ACHN (cell line): ENCODE measurements around the gene MEOX2.

Source experiments
- DNase-seq: peaks from one replicate; pipeline ENCODE4 v3.0.0-alpha.2; 2015
- in situ Hi-C: cut with HindIII; loops from 2 replicates; pipeline ENCODE4 v1.10.0; 2017; ENCODE audit warnings: low sequenced_read_pairs, low pct_ligation_motif_present, low pct_unique_long_range_greater_than_20kb

The MEOX2 gene

DNA sequence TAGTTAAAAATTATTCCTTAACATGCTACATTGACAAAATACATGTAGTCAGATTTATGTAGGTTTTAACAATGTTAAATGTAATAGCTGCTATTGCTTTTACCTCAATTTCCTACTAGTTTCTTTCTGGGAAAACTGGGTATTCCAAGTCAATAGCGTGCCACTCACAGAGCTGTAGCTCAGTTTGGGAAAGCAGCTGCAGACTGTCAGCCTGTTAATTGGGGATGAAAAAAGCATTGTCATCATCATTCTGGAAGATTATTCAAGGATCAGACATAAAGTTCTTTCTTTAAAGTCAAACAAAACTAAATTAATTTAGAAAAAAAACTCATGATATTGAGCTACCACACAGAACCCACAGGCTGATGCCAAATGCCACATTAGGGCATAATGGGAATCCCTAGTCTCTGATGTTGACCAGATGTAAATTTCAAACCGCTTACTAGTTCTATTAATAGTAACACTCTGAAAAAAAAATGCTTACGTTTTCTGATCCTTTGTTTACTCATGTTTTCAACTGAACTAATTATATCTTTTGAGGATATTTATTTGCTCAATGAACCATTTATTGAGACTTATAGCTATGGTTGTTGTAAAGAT is 105.0 kb downstream of the MEOX2 start:
- in situ Hi-C loops, result no loop called here

DNA sequence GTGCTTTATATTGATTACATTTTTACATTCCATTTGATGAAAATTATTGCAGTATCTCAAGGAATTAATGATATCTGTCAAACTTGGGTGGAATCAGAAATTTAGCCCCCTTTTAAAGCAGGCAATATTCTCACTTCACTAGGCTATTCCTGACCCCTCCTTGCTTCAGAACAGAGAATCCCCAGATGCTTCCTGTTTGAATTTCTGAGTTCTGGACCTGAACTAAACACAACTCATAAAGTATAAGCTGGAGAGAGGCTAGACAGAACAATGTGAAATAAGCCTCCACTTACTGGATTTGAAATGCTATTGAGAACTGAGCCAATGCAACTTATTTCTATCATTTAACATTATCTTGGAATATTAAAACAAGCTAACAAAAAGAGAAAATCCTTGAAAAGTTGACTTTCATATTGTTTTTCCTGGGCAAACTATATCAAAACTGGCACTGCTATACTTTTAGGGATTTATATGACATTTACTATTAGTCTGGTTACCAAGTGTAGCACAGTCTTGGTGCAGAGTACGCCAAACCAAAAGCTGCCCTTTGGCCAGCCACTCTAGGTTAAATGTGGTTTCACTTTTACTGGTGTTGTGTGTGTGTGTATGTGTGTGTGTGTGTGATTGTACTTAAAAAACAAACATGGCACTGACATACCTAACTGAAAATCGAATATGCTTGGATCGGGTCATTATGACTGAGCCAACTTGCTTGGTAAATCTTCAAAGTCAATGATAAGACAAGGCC is 105.7 kb downstream of the MEOX2 start:
- DNase-seq, result no peak
- in situ Hi-C loops, result no loop called here

More for the DNA sequence above, 105.0 kb downstream of the MEOX2 start:
- DNase-seq, result no peak

DNA sequence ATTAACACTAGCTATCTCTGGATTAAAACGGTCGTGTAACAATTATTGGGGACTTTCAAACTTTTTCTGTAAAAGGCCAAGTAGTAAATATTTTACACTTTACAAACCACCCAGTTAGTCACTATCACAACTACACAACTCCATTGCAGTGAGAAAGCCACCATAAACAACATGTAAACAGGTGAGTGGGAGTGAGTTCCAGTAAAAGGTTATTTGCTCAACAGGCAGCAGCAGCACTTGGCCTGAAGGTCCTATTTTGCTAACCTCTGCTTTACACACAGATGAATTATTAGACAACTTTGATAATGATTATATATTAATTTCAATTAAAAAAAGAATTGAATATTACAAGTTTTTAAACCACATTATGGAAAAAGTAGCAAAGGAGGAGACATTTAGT is 108.9 kb downstream of the MEOX2 start:
- no peak for DNase-seq
- in situ Hi-C loops, result no loop called here

DNA sequence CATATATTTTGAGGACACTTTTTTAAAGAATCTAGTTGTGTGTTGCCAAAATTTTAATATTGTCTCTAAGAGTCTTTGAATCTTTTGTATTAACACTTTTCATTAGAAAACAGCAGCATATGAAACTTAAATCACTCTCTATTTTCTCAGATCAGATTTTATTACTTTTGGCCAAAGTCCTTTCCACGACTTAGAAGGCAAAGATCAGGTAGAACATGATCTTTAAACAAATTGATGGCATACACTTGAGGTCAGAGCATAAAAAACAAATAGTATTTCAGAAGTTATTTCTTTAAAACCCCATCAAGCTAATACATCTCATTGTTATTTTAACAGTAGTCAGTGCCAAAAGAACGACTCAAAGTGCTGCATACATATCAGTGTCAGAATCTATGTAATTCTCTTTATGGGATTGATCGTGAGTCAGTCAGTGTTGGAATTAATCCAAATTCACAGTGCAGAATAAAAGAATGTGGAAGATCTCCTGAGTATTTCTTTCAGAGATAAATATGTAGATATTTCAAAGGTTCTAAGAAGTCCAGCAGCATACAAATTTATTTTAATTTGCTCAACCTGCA is 115.1 kb downstream of the MEOX2 start:
- in situ Hi-C loops, result no loop called here
- DNase-seq, result no peak

DNA sequence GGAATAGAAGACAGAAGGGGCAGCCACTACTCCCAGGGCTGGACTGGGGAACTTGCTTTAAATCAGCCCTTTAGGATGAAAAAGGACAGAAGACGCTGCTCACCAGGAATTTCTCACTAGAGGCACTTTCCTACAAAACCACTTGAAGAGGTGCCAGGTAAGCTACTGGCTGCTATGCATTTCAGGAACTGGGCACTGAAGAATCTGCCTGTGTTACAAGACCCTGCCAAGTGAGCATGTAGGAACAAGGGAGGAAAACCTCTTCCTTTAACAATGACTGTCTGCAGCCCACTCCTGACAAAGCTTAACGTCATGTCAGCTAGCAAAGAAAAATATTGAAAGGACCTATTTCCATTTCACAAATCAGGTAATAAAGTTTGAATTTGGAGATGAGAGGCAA is 118.8 kb downstream of the MEOX2 start:
- in situ Hi-C loops, result no loop called here
- DNase-seq, result no peak

DNA sequence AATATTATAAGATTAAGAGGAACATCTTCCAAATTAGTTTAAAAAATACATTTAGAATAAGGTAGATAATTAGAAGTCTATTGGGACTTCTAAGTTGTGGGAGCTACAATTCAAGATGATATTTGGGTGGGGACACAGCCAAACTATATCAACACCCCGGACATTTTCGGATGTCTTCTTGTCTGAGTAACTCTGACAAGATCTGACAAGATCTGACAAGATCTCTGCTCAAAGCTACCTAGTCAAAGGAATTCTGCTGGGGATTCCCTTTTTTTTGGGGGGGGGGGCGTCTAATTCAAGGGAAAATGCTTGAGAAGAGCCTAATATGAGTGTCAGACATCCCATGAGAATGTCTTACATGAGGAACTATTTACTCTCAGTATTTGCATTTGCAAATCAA is 119.4 kb downstream of the MEOX2 start:
- no peak for DNase-seq
- in situ Hi-C loops, result no loop called here

DNA sequence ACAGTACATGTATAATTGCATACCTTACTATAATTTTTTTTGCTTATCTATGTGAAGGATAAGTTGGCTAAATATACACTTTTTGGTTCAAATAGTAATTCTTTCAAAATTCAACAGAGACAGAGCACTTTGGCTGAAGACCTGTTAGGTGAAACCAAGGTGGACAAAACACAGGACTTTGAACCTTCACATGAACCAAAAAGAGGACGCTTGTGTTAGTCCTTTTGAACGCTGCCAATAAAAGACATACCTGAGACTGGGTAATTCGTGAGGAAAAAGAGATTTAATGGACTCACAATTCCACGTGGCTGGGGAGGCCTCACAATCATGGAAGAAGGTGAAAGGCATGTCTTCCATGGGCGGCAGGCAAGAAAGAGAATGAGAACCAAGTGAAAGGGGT is 120.0 kb downstream of the MEOX2 start:
- no peak for DNase-seq
- in situ Hi-C loops, result no loop called here

DNA sequence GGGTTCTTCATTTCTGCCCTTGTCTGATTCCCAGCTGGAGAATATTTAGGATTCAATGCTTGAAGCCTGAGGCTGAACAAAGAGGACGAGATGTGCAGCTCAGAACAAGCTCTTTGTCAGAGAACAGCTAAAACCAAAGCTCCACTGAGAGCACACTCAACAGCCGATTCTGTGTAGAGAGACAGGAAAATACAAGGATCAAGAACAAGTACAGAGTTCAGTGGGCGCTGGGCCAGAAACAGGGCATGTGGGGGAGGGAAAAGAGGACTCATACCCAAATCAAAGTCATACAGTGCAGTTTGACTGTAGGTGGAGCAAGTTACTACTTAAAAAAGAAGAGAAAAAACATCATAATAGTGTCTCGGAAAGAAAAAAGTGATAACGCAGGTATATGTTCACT is 124.6 kb downstream of the MEOX2 start, which contains the start of gene AGMO:
AGMO (minus strand) TSS at position 181 of the 400 bp plus-strand sequence.
- DNase-seq, result peak; percentile 45
- in situ Hi-C loops, result no loop called here
